Subcutaneous abdominal adipose tissue (tissue), 5 donors: ENCODE data around the gene CFAP74.

ENCODE experiments used
- H3K27ac ChIP-seq: one replicate; pipeline ENCODE4 v1.7.0; 2013; ENCODE audit warnings: low read depth, mild to moderate bottlenecking, inconsistent platforms, low read length, moderate library complexity
- H3K27me3 ChIP-seq, 5 donors: one replicate each; pipeline ENCODE4 v1.7.0; 2013; ENCODE audit warnings: low read length in 5 of 5, inconsistent platforms in 1 of 5; ENCODE audit not compliant: control insufficient read depth in 5 of 5, insufficient read depth in 4 of 5
- H3K36me3 ChIP-seq, 5 donors: one replicate each; pipeline ENCODE4 v1.7.0; 2013; ENCODE audit warnings: low read length in 5 of 5; ENCODE audit not compliant: control insufficient read depth in 5 of 5, insufficient read depth in 5 of 5
- H3K4me1 ChIP-seq, 5 donors: one replicate each; pipeline ENCODE4 v1.7.0; 2013; ENCODE audit warnings: low read length in 5 of 5, mild to moderate bottlenecking in 3 of 5, moderate library complexity in 1 of 5; ENCODE audit not compliant: control insufficient read depth in 5 of 5, insufficient read depth in 5 of 5
- H3K4me3 ChIP-seq, 5 donors: one replicate each; pipeline ENCODE4 v1.7.0; 2013; ENCODE audit warnings: low read length in 5 of 5, low read depth in 1 of 5
- H3K9ac ChIP-seq, 5 donors: one replicate each; pipeline ENCODE4 v1.7.0; 2013; ENCODE audit warnings: low read length in 5 of 5, mild to moderate bottlenecking in 4 of 5, moderate library complexity in 3 of 5
- H3K9me3 ChIP-seq, 5 donors: one replicate each; pipeline ENCODE4 v1.7.0; 2013; ENCODE audit warnings: low read length in 5 of 5; ENCODE audit not compliant: control insufficient read depth in 5 of 5
- donor health status: healthy.
- donor health status: healthy.
- donor health status: healthy.
- donor health status: healthy.
- donor health status: healthy.

Gene CFAP74

DNA sequence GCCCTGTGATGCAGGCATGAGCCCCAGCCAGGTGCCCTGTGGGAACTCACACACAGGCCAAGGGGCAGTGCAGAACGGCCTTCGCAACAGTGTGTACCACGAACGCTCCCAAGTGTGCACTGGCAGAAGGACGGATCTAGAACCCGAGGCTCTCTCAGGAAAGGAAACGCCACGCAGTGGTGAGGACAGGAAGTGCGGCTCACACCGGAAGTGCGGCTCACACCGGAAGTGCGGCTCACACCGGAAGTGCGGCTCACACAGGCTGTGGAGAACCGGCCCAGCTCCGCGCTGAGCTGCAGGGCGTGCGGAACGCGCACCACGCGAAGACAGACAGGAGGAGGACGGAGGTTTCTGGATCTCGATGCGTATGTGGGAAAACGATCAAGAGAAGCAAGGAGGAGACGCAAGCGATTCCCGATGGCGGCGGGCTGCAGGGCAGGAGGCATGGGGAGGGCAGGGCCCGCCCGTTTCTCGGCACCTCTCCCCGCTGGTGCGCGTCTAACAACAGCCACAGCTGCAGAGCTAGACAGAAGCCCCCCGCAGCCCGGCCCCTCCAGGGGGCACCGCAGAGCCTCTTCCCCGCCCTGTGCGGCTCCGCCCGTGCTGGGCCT lies 48.6 kb downstream of the CFAP74 start:
- Histone ChIP-seq H3K27ac (no peak overlapping the region), H3K9ac (no peak overlapping the region), H3K4me1 (peaks cover 0 to 5% (median 3%) of the 10 kb centered on the region in 5 donors), H3K4me3 (no peak overlapping the region), H3K9me3 (no peaks in the 10 kb centered on the region), H3K36me3 (no peaks in the 10 kb centered on the region), H3K27me3 (peaks cover 8 to 39% (median 16%) of the 10 kb centered on the region in 5 donors)

GRCh38 chr1:1954015-1954414 lies 49.6 kb downstream of the CFAP74 start:
- no peak overlapping the region for H3K9ac ChIP-seq
- H3K27me3 ChIP-seq, result peaks cover 7 to 33% (median 16%) of the 10 kb centered on the region in 5 donors
- no peaks in the 10 kb centered on the region for H3K4me1 ChIP-seq
- no peaks in the 10 kb centered on the region for H3K9me3 ChIP-seq
- no peaks in the 10 kb centered on the region for H3K36me3 ChIP-seq
- H3K27ac ChIP-seq, result no peak overlapping the region
- no peak overlapping the region for H3K4me3 ChIP-seq

DNA sequence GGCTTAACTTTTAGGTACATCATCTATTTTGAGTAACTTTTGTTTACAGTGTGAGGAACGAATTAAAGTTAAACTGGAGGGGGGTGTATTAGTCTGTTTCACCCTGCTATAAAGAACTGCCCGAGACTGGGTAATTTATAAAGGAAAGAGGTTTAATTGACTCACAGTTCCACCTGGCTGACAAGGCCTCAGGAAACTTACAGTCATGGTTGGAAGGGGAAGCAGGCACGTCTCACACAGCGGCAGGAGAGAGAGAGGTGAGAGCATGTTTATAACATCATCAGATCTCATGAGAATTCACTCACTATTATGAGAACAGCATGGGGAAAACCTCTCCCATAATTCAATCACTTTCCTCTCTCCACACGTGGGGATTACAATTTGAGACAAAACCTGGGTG lies 52.6 kb downstream of the CFAP74 start:
- no peaks in the 10 kb centered on the region for H3K9me3 ChIP-seq
- peaks cover 0 to 9% (median 8%) of the 10 kb centered on the region in 5 donors for H3K4me1 ChIP-seq
- H3K4me3 ChIP-seq, result no peak overlapping the region
- H3K36me3 ChIP-seq, result no peaks in the 10 kb centered on the region
- H3K9ac ChIP-seq, result no peak overlapping the region
- H3K27me3 ChIP-seq, result peaks cover 0 to 5% (median 0%) of the 10 kb centered on the region in 5 donors
- no peak overlapping the region for H3K27ac ChIP-seq

GRCh38 chr1:1948783-1949182 lies 54.8 kb downstream of the CFAP74 start:
- Histone ChIP-seq H3K4me3 (no peak overlapping the region), H3K9me3 (no peaks in the 10 kb centered on the region), H3K27me3 (peaks cover 0 to 5% (median 2%) of the 10 kb centered on the region in 5 donors), H3K4me1 (peaks cover 0 to 16% (median 11%) of the 10 kb centered on the region in 5 donors), H3K27ac (no peak overlapping the region), H3K36me3 (no peaks in the 10 kb centered on the region), H3K9ac (no peak overlapping the region)

- Histone ChIP-seq H3K27ac (no peak overlapping the region), H3K4me3 (no peak overlapping the region), H3K36me3 (no peaks in the 10 kb centered on the region), H3K9ac (no peak overlapping the region), H3K9me3 (no peaks in the 10 kb centered on the region), H3K4me1 (peaks cover 0 to 17% (median 11%) of the 10 kb centered on the region in 5 donors), H3K27me3 (peaks cover 4 to 16% (median 8%) of the 10 kb centered on the region in 5 donors)
These were observed 56.1 kb downstream of the CFAP74 start for GRCh38 chr1:1947493-1947892.

- Histone ChIP-seq H3K27me3 (peaks cover 4 to 24% (median 13%) of the 10 kb centered on the region in 5 donors), H3K4me1 (peaks cover 0 to 17% (median 11%) of the 10 kb centered on the region in 5 donors), H3K27ac (no peak overlapping the region), H3K9ac (no peak overlapping the region), H3K4me3 (no peak overlapping the region), H3K9me3 (no peaks in the 10 kb centered on the region), H3K36me3 (no peaks in the 10 kb centered on the region)
These were observed 57.0 kb downstream of the CFAP74 start for GRCh38 chr1:1946540-1946939.

- peaks cover 0 to 17% (median 11%) of the 10 kb centered on the region in 5 donors for H3K4me1 ChIP-seq
- H3K4me3 ChIP-seq, result no peak overlapping the region
- H3K27ac ChIP-seq, result no peak overlapping the region
- H3K36me3 ChIP-seq, result no peaks in the 10 kb centered on the region
- H3K9me3 ChIP-seq, result no peaks in the 10 kb centered on the region
- H3K27me3 ChIP-seq, result peaks cover 4 to 27% (median 17%) of the 10 kb centered on the region in 5 donors
- no peak overlapping the region for H3K9ac ChIP-seq
These were observed 57.7 kb downstream of the CFAP74 start for GRCh38 chr1:1945782-1946393.

DNA sequence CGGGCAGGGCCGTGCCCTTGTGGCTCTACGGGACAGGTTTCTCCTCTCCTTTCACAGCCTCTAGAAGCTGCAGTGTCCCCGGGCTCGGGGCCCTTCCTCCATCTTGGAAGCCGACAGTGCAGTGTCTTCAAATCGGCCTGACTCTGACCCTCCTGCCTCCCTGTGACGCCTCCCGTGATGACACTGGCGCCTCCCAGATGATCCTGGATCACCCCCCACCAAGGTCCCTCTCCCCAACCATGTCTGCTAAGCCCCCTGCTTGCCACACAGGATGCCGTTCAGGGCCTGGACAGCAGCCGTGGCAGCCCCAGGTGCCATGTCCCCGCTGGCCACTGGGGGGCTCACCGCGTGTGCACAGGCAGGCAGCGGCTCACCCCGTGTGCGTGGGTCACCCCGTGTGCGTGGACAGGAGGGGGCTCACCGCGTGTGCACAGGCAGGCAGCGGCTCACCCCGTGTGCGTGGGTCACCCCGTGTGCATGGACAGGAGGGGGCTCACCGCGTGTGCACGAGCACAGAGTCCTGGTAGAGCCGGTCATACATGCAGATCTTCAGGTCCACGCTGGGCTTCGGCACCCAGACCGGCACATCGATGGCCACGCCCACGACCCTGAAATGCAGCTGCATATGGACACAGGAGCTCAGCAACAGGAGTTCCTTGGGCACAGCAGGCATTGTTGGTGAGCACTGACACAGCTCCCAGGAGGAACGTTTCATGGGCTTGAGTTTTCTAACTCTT lies 59.6 kb downstream of the CFAP74 start:
- Histone ChIP-seq H3K9ac (no peak overlapping the region), H3K4me3 (peak overlapping the region in 2 of 5 donors; percentile 34 to 36), H3K27me3 (peaks cover 8 to 36% (median 24%) of the 10 kb centered on the region in 5 donors), H3K27ac (no peak overlapping the region), H3K9me3 (no peaks in the 10 kb centered on the region), H3K4me1 (peaks cover 0 to 17% (median 11%) of the 10 kb centered on the region in 5 donors), H3K36me3 (no peaks in the 10 kb centered on the region)

DNA sequence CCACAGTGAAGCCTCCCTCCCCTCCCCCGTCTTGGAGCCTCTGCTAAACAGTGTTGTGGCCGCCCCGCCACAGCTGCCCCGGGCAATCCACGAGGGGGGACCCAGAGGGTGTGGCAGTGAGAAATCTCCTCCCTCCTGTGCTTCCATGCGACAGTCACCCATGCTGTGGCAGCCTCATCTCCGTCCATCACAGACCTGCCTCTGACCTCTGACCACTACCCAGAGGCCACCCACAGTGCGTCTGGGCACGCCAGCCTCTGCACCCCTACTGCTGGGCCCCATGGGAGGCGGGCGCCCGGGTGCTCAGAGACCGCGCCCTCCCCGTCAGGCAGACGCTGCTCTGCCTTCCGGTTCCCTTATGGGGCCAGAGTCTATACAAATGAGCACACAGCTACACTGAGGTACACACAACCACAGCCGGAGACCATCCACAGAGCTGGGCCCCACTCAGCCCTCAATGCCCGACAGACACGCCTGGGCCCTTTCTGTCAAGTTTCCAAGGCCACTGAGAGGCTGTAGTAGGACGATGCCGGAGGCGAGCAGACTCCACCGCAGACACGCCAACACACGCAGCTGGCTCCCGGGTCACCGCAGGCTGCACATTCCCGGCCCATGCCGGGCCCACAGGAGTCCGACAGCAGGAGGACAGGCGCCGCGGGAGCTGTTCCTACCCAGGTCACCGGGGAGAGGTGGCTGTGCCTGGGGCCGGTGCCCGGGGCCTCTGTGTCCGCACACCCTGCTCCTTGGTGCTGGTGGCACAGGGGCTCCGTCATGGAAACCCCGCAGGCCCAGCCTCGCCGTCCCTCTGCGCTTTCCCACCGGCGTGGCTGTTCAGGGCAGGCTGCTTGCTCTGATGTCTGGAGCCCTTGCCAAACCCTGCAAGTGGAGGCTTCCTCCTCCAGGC lies 60.6 kb downstream of the CFAP74 start:
- no peak overlapping the region for H3K27ac ChIP-seq
- H3K4me1 ChIP-seq, result peaks cover 0 to 17% (median 11%) of the 10 kb centered on the region in 5 donors
- H3K9me3 ChIP-seq, result no peaks in the 10 kb centered on the region
- H3K36me3 ChIP-seq, result no peaks in the 10 kb centered on the region
- no peak overlapping the region for H3K9ac ChIP-seq
- H3K27me3 ChIP-seq, result peaks cover 13 to 40% (median 26%) of the 10 kb centered on the region in 5 donors
- H3K4me3 ChIP-seq, result no peak overlapping the region
